Activated T-cell treated with anti-CD3 and anti-CD28 coated beads, Interleukin-2, amount 50 U/mL, for 24 hours (primary cell): Measurements from ENCODE around the gene RENBP.

Source experiments
- DNase-seq: peaks from one replicate; pipeline ENCODE4 v3.0.0-alpha.2; 2020
- H3K27ac Mint-ChIP-seq: 2 replicates; pipeline ENCODE4 v1.8.0; 2020; ENCODE audit warnings: mild to moderate bottlenecking, mixed read lengths
- H3K27me3 Mint-ChIP-seq: 2 replicates; pipeline ENCODE4 v1.8.0; 2020; ENCODE audit warnings: mixed read lengths
- H3K36me3 Mint-ChIP-seq: 2 replicates; pipeline ENCODE4 v1.8.0; 2020; ENCODE audit warnings: low read depth, mixed read lengths
- H3K4me1 Mint-ChIP-seq: 2 replicates; pipeline ENCODE4 v1.8.0; 2020; ENCODE audit warnings: low read depth, mixed read lengths
- H3K4me3 Mint-ChIP-seq: 2 replicates; pipeline ENCODE4 v1.8.0; 2020; ENCODE audit warnings: mild to moderate bottlenecking, moderate library complexity, mixed read lengths
- H3K9me3 Mint-ChIP-seq: 2 replicates; pipeline ENCODE4 v1.8.0; 2020; ENCODE audit warnings: mixed read lengths

RENBP gene

GRCh38 chrX:153927672-153927921, 16.8 kb downstream of the RENBP start:
- Mint-ChIP-seq H3K36me3 (peaks cover 73% of the 10 kb centered on the region), H3K9me3 (no peaks in the 10 kb centered on the region), H3K4me3 (peak overlapping the region; percentile 86), H3K27ac (peak overlapping the region; percentile 97), H3K27me3 (peaks cover 9% of the 10 kb centered on the region), H3K4me1 (peaks cover 71% of the 10 kb centered on the region)
- DNase-seq = no peak

GRCh38 chrX:153926858-153927671, 17.4 kb downstream of the RENBP start:
- Mint-ChIP-seq H3K36me3 (peaks cover 71% of the 10 kb centered on the region), H3K27ac (peak overlapping the region; percentile 97), H3K27me3 (peaks cover 12% of the 10 kb centered on the region)

DNA sequence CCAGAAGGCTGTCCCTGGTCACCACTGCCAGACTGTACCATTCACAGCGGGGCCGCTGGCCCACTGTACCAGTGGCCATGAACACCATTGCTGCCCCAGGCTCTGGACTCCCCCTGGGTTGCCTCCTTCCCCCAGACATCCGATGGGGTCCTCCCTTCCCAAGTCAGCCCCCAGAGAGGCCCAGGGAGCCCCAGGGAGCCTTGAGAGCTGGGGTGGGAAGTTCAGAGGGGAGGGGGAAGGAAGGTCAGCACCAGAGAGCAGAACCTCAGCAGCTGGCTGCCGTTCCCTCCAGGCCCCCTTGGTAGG, 17.9 kb downstream of the RENBP start:
- DNase-seq = no peak
- H3K4me1 Mint-ChIP-seq = peaks cover 78% of the 10 kb centered on the region
- peaks cover 12% of the 10 kb centered on the region for H3K27me3 Mint-ChIP-seq

More at GRCh38 chrX:153926858-153927671, 17.4 kb downstream of the RENBP start:
- Mint-ChIP-seq H3K4me3 (peak overlapping the region; percentile 86), H3K9me3 (no peaks in the 10 kb centered on the region), H3K4me1 (peaks cover 76% of the 10 kb centered on the region)
- DNase-seq = peak; percentile 80

DNA sequence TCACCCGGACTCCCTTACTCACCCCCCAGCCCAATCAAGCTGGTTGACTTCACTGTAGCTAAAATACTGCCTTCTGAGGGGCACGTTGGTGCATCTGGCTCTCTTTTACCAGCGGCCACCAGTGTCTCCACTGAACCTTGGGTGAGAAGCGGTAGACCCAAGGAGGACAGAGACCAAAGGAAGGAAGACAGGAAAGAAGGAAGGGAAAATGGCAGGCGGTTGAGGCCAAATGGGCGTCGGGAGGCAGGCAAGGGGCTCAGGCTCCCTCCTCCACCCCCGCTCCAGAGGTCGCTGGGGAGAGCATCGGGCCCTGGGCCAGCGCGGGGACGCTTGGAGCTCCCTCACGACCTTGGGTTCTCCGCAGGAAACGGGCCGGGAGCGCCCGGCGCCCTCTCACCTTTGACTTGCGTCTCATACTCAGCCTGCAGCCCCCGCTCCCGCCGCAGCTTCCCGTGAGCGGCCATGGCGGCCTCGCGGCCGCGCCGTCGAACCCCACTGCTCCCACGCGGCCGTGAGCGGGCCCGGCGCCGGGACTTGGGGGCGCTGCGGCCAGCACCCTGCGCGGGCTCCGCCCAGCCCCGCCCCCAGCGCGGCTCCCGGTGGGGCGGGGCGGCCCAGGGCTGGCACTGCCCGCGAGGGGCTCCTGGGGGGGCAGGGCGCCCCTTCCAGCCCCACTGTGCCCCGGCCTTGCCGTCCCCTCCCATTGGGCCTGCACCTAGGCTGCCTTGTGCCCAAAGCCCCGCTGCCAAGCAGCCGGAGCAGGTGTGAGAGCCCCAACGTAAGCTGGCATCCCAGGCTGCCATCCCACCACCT, 18.5 kb downstream of the RENBP start, which contains the start of gene ARHGAP4:
Gene ARHGAP4 (minus strand): TSS at position 526 of the 813 bp plus-strand sequence. CDS start 62 bp downstream, at position 464.
- Mint-ChIP-seq H3K9me3 (no peaks in the 10 kb centered on the region), H3K4me1 (peaks cover 76% of the 10 kb centered on the region), H3K36me3 (peaks cover 64% of the 10 kb centered on the region), H3K27me3 (peaks cover 13% of the 10 kb centered on the region), H3K4me3 (peak within 1 kb of the TSS; percentile 91), H3K27ac (peak within 1 kb of the TSS; percentile 97)
- DNase-seq = peak; percentile 72

More for the DNA sequence above, 17.9 kb downstream of the RENBP start:
- peaks cover 69% of the 10 kb centered on the region for H3K36me3 Mint-ChIP-seq
- peak overlapping the region; percentile 97 for H3K27ac Mint-ChIP-seq
- H3K9me3 Mint-ChIP-seq = no peaks in the 10 kb centered on the region
- peak overlapping the region; percentile 86 for H3K4me3 Mint-ChIP-seq

- no peak for DNase-seq
- H3K9me3 Mint-ChIP-seq = no peaks in the 10 kb centered on the region
- peak overlapping the region; percentile 91 for H3K4me3 Mint-ChIP-seq
- H3K4me1 Mint-ChIP-seq = peaks cover 72% of the 10 kb centered on the region
- H3K27ac Mint-ChIP-seq = peak overlapping the region; percentile 97
- peaks cover 63% of the 10 kb centered on the region for H3K36me3 Mint-ChIP-seq
- peaks cover 14% of the 10 kb centered on the region for H3K27me3 Mint-ChIP-seq
Observed at GRCh38 chrX:153925387-153925738, 19.1 kb downstream of the RENBP start.

DNA sequence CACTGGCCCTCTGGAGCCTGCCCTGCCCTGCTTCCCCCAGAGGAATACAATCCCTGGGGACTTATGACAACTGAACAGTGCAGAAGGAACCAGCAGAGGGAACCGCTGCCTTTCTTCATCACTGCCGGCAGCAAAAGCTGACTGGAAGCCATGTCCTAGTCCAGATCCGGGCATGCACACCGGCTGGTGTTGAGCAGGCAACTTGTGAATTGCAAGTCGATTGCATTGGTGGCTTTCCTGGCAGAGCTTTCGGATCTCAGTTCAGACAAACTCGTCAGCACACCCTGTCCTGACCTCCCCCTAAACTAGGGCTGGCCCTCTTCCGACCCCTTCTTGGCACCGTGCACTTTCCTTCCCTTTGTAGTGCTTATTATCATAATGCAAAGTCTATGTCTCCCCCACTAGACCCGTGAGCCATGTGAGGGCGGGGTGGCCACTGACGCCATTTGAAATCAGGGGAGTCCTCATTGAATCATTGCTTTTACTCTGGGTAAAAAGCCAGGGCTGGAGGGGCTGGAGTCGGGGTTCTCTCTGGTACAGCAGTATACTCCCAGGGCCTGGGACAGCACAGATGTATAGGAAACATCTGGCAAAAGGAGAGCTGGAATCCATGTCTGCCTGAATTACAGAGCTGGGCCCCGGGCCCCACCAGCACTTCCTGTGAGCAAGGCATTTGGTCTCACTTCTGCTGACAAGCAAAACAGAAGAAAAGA, 20.1 kb downstream of the RENBP start:
- Mint-ChIP-seq H3K27ac (peak overlapping the region; percentile 97), H3K27me3 (peaks cover 22% of the 10 kb centered on the region), H3K4me1 (peaks cover 66% of the 10 kb centered on the region), H3K4me3 (peak overlapping the region; percentile 91), H3K9me3 (no peaks in the 10 kb centered on the region), H3K36me3 (peaks cover 60% of the 10 kb centered on the region)
- no peak for DNase-seq

DNA sequence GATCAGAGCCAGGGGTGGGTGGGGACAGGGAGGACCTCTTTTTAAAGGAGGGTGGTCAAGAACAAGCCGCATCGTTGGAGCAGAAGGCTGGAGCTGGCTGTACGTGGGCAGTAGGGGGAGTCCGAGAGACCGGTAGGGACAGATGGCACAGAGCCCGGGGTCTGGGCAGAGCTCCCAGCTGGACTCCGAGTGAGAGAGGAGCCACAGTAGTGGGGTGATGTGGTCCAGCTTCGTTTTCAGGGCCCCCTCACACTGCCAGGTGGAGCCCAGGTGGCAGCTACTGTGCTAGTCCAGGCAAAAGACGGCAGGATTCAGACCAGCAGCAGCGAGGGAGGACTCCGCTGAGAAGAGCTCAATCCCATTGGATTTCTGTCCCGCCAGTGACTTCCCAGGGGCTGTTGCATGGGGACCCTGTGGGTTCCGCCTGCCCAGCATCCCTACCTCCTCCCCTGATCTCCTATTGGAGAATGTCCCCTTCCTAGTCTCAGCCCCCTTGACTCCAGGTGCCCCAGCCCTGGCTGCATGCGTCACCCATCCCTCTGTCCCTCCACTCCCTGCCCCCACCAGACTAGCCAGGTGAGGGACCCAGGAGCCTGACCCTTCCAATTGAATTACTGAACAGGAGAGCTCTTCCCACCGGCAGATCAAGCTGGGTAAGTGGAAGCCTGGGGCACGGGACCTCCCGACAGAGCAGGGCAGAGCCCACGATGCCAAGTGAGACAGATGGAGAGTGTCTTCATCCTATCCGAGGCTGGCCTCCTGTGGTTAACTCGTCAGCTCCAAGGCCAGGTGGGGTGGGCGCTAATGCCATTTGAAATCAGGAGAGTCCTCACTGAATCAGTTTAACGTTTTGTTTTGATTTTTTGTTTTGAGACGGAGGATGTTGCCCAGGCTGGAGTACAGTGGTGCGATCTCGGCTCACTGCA, 21.2 kb downstream of the RENBP start:
- no peak for DNase-seq
- H3K27ac Mint-ChIP-seq = peak overlapping the region; percentile 97
- H3K4me3 Mint-ChIP-seq = peak overlapping the region; percentile 91
- H3K27me3 Mint-ChIP-seq = peaks cover 27% of the 10 kb centered on the region
- H3K4me1 Mint-ChIP-seq = peaks cover 57% of the 10 kb centered on the region
- no peaks in the 10 kb centered on the region for H3K9me3 Mint-ChIP-seq
- H3K36me3 Mint-ChIP-seq = peaks cover 64% of the 10 kb centered on the region

- DNase-seq = no peak
- Mint-ChIP-seq H3K4me1 (peaks cover 47% of the 10 kb centered on the region), H3K36me3 (peaks cover 67% of the 10 kb centered on the region)
Observed at GRCh38 chrX:153921511-153922446, 22.7 kb downstream of the RENBP start.

DNA sequence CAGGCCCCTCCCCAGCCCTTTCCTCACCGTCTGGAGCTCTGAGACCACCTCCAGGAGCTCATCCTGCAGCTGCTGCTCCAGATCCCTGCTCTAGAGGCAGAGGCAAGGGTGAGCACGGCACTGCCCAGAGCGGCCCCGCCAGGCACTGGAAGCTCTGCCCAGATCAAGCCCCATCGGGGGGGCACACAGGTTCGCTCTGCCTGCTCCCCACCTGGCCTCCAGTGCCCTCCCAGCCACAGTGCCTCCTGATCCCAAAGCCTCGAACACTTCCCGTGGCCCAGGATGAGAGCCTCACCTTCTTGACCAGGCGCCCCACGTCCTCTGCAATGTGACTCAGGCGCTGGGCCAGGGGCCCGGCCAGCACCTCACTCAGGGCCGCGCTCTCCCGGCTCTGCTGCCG, 23.4 kb downstream of the RENBP start:
- no peak for DNase-seq
- Mint-ChIP-seq H3K9me3 (no peaks in the 10 kb centered on the region), H3K4me1 (peaks cover 42% of the 10 kb centered on the region), H3K27me3 (peaks cover 37% of the 10 kb centered on the region), H3K36me3 (peaks cover 73% of the 10 kb centered on the region), H3K27ac (no peak overlapping the region), H3K4me3 (no peak overlapping the region)

More at GRCh38 chrX:153921511-153922446, 22.7 kb downstream of the RENBP start:
- H3K4me3 Mint-ChIP-seq = peak overlapping the region; percentile 91
- peaks cover 34% of the 10 kb centered on the region for H3K27me3 Mint-ChIP-seq
- peak overlapping the region; percentile 97 for H3K27ac Mint-ChIP-seq
- H3K9me3 Mint-ChIP-seq = no peaks in the 10 kb centered on the region

DNA sequence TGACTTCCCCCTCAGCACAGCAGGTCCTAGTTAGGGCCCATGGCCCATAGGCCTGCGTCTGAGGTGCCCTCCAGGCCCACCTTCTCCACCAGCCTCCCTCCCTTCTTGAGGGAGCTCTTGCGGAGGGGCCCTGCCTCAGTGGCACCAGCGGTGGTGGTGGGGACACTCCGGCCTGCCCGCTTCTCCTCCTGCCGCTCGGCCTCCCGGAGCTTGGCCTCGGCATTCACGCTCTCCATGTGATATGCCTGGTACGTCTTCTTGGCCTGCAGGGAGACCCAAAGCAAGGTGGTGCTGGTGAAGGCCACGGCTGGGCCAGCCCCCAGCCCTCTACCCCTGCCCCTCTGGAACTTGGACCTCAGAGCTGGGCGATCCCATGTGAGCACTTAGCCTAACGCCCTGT, 23.9 kb downstream of the RENBP start:
- Mint-ChIP-seq H3K36me3 (peaks cover 76% of the 10 kb centered on the region), H3K4me3 (no peak overlapping the region), H3K9me3 (no peaks in the 10 kb centered on the region), H3K27me3 (peaks cover 41% of the 10 kb centered on the region), H3K27ac (no peak overlapping the region), H3K4me1 (peaks cover 39% of the 10 kb centered on the region)
- no peak for DNase-seq

DNA sequence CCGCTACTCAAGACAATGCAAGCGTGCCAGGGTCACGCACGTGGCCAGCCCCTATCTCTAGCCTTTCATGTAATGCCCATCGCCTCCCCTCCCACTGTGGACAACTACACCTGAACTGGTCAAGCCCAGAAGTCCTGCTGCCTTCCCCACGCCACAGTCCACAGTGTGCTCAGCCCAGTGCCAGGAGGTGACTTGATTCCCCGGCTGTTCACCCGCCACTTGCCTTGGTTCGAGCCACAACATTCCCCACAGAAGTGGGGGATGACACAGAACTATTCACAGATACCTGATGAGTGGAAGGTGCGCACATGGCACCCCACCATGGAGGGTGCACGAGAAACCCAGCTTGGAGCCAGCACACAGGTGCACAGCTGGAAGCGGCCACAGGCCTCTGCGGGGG, 25.2 kb downstream of the RENBP start:
- H3K9me3 Mint-ChIP-seq = no peaks in the 10 kb centered on the region
- H3K4me3 Mint-ChIP-seq = no peak overlapping the region
- DNase-seq = no peak
- H3K27ac Mint-ChIP-seq = no peak overlapping the region
- H3K27me3 Mint-ChIP-seq = peaks cover 43% of the 10 kb centered on the region
- peaks cover 72% of the 10 kb centered on the region for H3K36me3 Mint-ChIP-seq
- peaks cover 27% of the 10 kb centered on the region for H3K4me1 Mint-ChIP-seq

DNA sequence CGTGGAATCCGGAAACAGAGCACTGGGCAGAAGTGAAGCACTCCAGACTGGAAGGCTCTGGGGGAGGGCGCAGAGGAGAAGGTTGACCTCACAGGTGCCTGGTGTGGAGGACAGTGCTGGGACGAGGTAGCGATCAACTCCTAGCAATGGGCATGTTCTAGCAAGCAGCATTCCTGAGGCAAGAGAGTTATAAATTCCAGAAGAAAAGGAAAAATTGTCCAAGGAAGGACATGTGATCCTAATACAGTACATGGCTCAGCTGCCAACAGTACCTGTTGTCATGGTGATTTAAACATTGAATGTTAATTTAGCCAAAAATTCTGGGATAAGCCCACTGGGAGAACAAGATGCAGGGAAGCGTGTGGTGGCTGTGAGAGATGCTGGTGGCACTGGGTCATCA, 26.6 kb downstream of the RENBP start:
- H3K27ac Mint-ChIP-seq = no peak overlapping the region
- peaks cover 37% of the 10 kb centered on the region for H3K27me3 Mint-ChIP-seq
- DNase-seq = no peak
- no peaks in the 10 kb centered on the region for H3K9me3 Mint-ChIP-seq
- no peak overlapping the region for H3K4me3 Mint-ChIP-seq
- H3K4me1 Mint-ChIP-seq = peaks cover 17% of the 10 kb centered on the region
- H3K36me3 Mint-ChIP-seq = peaks cover 66% of the 10 kb centered on the region

- Mint-ChIP-seq H3K9me3 (no peaks in the 10 kb centered on the region), H3K36me3 (peaks cover 67% of the 10 kb centered on the region), H3K27me3 (peaks cover 24% of the 10 kb centered on the region), H3K4me1 (peaks cover 6% of the 10 kb centered on the region), H3K4me3 (no peak overlapping the region), H3K27ac (no peak overlapping the region)
- no peak for DNase-seq
Observed at GRCh38 chrX:153913701-153914100, 30.7 kb downstream of the RENBP start.
